Esophagus muscularis mucosa (tissue), 4 donors: ENCODE data around the gene SPNS3.

Experiments
- EP300 ChIP-seq: sonication (generic); formaldehyde crosslinking; IDR thresholded peaks from one replicate; pipeline ENCODE4 v1.6.1; 2017; ENCODE audit warnings: antibody characterized with exemption
- POLR2A ChIP-seq: fragments of 450-650 bp; IDR thresholded peaks from one replicate; pipeline ENCODE4 v1.6.1; 2017; ENCODE audit warnings: antibody characterized with exemption, moderate library complexity, mild to moderate bottlenecking, low read depth
- POLR2AphosphoS5 ChIP-seq, 2 donors: sonication (generic); formaldehyde crosslinking; IDR thresholded peaks; one replicate each; pipeline ENCODE4 v1.6.1; 2017; ENCODE audit warnings: antibody characterized with exemption in 2 of 2
- TF ChIP-seq, protein P1 (sequence below), 3 experiments: fragments of 200-600 bp in 2 of 3; fragments of 450-650 bp in 1 of 3; sonication (generic) in 2 of 3; IDR thresholded peaks; one replicate each; pipeline ENCODE4 v1.5.1; 2017 to 2019; ENCODE audit warnings: antibody characterized with exemption in 3 of 3, mild to moderate bottlenecking in 2 of 3, moderate library complexity in 1 of 3

- no peak for TF ChIP-seq POLR2A
- TF ChIP-seq POLR2AphosphoS5 (IDR thresholded peaks at IDR 0.05): no peak
- TF ChIP-seq, protein P1, sequence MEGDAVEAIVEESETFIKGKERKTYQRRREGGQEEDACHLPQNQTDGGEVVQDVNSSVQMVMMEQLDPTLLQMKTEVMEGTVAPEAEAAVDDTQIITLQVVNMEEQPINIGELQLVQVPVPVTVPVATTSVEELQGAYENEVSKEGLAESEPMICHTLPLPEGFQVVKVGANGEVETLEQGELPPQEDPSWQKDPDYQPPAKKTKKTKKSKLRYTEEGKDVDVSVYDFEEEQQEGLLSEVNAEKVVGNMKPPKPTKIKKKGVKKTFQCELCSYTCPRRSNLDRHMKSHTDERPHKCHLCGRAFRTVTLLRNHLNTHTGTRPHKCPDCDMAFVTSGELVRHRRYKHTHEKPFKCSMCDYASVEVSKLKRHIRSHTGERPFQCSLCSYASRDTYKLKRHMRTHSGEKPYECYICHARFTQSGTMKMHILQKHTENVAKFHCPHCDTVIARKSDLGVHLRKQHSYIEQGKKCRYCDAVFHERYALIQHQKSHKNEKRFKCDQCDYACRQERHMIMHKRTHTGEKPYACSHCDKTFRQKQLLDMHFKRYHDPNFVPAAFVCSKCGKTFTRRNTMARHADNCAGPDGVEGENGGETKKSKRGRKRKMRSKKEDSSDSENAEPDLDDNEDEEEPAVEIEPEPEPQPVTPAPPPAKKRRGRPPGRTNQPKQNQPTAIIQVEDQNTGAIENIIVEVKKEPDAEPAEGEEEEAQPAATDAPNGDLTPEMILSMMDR (IDR thresholded peaks at IDR 0.05): no peak
- no peak for TF ChIP-seq EP300
Observed at GRCh38 chr17:4453812-4454591, 20.3 kb downstream of the SPNS3 start.
